Femur (tissue), 1 donor: Measurements from ENCODE around the gene LTBP1.
"Not testable (repeated sequence)": the region's sequence is repeated elsewhere in the genome, so short reads cannot be mapped to it uniquely, and the experiment has no call there.

ENCODE experiments used
- DNase-seq: peaks from one replicate; pipeline ENCODE4 v3.0.0-alpha.2; 2017

LTBP1 gene

DNA sequence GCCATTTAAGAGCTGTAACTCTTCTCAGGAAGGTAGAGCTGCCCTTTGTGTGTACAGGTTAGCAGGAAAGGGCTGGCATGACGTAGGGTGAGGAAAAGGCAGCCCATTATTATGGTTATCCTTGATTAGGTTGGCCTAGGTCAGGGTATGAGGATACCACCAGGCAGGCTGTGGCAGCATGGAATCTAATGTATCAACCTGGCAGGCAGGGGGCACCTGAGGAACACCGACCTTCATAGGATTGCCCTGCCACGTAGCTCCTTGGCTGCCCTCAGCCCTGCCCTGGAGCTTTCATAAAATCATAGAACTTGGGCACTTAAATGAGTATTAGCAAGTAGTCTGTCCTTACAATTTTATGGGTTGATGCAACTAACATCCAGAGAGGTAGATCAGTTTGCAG lies 261.6 kb downstream of the LTBP1 start:
- DNase-seq, result no peak

DNA sequence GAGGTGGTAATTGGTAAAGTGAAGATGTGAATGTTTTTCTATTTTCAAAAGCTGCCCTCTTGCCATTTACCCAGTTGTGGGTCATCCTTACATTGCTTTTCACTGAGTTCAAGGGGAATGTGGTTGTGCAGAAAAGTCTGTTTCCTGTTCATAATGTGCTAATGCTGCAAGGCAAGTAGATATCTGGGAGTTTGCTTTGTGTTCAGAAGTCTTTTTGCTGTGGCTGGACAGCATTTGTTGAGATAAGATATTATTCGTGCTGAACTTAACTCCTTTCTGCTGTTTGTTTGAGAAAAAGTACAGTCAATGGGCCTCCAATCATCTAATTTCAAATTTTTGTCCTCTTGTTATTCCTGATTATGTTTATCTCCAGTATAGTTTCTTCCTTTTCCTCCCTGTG lies 263.2 kb downstream of the LTBP1 start:
- no peak for DNase-seq

DNA sequence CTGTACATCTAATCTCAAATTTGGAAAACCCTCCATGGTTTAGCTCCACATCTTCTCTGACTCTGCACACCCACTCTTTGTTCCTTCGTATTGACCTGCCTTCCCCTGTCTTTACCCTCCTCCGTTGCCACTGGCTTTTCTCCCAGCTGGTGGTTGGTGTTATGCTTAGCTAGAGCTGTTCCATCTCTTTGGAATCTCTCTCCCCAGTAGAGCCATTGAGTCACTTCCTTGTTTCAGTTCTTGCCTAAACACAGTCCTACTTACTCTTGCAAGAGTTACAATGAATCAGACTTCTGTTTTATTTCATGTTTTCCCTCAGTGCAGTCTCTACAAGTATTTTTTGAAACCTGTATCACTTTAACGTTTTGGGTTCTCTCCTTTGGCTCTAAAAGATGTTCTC lies 263.9 kb downstream of the LTBP1 start:
- DNase-seq, result no peak

DNA sequence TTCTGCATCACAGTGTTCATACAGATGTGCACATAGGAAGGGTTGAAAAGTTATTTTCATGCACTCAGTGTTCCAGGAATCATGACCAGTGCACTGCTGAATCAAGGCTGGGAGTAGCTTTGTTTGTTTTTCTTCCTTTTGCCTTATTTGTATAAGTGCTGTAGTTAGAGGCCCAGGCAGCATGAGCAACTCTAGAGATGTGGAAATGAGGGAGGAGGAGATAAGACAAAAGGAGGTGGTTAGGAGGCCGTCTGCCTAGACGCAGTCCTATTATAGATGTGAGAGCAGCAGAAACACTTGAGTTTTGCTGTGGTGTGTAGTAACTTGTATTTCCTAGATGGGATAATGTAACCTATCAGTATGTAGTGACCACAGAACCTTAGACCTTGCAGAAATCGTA lies 265.4 kb downstream of the LTBP1 start:
- no peak for DNase-seq

DNA sequence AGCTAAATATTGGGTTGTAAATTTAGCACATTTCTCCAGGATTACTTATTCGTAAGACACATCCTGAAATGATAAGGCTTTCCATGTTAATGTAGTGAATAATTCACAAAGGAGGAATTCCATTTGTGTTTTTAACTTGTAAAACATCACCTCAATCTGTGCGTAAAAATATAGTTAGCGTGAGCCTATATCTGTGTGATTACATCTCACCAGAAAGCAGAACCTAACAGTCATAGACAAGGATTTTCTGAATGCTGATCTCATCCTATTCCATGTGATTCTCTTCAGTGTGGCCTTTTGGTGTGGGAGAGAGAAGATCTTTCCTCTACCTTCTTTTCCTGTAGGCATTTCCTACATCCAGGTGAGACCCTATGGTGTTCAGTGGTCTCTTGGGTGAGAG lies 266.5 kb downstream of the LTBP1 start:
- DNase-seq, result no peak

DNA sequence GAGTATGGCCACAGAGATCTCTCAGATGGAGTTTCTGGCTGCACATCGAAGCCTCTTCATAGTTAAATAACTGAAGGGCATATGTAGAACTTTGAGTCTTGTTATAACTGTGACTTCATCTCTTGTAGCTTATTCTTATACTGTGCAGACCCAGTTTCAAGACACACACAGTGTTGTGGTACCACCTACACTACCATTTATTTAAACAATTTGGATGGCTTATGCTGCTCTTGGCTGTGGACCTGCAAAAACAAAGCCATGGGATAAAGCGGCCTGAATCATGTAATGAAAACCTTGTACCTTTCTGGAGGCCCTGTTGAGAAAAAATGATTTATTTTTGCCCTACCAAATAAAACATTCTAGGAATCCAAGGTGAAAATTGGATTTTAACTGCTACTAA lies 266.9 kb downstream of the LTBP1 start:
- no peak for DNase-seq

DNA sequence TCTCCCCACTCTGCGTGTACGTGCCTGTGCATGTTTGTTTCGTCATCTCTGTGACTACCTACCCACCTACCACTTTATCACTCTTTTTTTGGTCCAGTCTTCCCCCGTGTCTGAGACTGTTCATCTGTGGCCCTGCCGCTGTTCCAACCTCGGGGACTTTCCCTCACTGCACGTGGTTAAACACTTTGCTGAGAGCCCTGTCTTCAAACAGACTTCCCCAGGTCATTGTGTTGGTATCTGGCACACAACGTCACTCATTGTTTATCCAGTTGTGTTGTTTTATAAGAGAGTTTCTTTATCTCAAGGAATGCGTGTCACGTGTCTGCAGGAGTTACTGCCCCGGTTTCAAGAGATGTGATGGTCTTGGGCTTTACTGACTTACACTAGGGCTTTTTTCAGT lies 267.7 kb downstream of the LTBP1 start:
- DNase-seq, result no peak

DNA sequence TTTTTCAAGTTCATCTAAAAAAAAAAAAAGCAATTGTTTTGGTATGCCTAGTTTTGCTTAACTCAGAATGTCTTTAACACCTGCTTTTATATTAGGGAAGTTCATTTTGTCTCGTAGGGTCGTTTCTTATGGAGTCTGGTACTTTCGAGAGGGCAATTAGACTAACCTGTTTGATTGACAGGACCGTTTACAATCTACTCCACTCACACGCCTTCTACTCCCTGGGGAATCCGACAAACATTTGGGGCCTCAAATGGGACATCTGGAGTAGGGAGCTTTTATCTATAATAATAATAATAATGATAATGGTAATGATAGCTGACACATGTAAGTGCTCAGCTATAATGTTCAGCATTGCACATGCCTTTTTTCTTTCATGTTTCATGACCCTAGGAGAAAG lies 268.1 kb downstream of the LTBP1 start:
- no peak for DNase-seq

DNA sequence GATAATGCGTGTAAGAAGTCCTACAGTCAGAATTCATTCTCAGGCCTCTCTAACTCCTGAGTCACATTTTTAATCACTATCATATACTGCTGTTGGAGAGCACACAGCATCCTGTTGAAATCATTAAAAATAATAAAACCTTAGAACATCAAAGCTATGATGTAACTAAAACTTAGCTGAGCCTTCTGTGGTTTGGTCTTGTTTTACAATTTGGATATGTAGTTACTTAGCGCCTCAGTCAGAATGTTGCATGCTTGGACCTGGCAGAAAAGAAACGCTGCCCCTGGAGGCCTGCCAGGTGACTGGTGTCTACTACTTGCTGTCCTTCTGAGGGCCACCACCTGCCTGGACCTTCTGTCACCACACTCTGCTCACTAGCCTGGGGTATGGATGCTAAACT lies 268.5 kb downstream of the LTBP1 start:
- DNase-seq, result no peak

DNA sequence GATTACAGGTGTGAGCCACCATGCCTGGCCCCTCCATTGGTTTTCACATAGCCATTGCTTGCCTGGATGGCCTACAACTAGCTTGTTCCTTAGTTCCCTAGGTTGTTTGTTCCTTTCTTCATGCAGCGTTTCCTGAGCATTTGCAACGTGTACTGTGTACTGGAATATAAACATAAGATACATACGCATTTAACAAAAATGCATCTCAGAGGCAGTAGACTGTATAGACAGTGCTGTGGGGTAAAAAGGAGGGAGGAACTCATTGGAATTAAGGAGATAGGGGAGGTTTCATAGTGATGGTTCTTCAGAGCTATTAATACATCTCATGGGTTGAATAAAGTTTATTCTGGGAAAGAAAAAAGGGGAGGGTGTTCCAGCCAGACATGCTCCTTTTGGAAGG lies 269.2 kb downstream of the LTBP1 start:
- no peak for DNase-seq

DNA sequence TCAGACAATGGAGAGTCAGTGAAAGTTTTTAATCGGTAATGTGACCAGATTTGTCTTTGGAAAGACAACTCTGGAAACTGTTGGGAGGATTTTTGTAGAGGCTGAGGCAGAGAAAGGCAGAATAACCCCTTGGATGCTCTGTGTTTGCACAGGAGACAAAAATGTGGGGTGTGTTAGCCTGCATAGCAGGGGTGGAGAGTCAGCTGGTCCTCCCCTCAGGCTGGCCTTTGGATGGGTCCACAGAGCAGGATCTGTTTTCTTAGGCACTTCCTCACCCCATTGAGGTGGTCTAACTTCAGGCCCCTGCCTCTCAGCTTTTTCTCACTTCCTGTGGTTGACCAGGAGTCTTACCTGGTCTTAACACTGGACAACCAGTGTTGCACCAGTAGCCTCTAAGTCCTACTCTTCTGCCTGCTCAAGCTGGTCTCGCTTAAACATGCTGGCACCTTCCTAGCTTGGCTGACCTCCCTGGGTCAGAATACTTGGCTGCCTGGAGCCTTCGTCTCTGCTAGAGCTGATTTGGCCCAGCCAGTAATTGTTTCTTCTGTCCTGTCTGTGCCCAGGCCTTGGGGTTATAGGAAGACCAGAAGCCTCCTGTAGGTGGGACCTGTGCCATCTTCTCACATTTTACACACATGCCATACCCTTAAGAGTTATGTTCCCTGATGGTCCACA lies 269.9 kb downstream of the LTBP1 start:
- DNase-seq, result no peak

DNA sequence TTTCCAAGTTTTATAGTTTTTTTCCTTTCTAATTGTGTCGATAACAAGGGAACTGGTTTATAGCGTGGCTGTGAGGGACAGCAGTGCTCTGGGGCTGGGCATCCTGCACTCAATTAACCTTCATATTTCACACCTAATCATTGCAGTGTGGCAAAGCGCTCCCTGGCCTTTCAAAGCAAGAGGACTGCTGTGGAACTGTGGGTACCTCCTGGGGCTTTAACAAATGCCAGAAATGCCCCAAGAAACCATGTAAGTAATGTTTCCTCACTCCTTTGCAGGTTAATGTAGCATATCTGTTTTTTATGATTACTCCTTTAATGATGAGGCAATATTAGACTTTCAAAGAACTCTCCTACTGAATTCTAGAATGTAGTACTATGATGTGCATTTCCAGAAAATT lies 270.7 kb downstream of the LTBP1 start:
- no peak for DNase-seq

DNA sequence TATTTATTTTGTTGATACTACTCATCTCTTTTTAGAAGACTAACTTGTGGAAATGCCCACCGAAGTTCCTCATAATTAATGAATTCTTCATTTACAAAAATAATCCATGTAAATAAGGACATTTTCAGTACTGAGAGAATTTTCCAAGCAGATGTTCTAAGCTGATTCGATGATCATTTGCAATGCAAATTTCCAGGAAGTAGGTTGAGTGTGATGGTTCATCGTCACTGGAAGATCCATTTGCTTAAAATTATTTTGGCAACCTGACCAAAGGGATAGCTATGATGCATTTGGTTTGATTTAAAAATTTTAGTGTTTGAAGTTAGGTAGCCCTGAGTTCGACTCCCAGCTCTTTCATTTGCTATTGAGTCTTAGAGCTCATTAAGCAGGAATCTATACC lies 272.4 kb downstream of the LTBP1 start:
- no peak for DNase-seq

DNA sequence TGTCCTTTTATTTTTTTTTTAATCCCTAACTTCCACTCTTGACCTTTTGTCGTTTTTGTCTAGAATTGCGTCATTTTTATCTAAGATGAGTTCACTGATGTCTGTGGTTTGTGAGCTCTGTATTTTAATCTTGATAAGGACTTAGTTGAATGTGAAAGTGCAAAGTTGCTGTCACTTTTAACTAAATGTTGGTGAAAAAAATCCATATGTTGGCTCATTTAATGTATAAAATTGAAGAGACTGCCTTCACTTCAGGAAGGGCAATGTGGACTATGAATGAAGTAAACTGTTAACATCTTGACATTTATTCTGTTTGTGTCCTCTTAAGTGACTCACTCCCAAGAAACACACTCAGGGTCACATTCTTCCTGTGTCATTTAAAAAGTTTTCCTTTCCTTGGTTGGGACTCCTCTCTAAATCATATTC lies 273.1 kb downstream of the LTBP1 start:
- DNase-seq, result no peak

DNA sequence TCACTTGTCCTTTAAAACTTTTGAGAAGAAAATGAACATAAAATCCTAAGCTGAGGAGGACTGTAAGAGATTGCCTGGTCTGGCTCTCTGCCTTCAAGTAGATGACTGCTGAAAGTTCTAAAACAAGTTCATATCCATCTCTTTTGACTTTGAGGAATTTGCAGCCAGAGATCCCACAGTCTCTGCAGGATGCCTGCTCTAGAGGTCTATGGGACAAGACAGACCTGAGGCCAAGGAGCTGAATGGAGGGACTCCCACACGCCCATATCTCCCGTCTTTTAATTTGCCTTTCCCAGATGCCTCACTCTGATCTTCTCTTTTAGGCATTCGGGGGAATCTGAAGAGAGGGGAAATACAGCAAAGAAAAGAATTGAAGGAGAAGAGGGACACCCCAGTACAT lies 273.8 kb downstream of the LTBP1 start:
- no peak for DNase-seq

DNA sequence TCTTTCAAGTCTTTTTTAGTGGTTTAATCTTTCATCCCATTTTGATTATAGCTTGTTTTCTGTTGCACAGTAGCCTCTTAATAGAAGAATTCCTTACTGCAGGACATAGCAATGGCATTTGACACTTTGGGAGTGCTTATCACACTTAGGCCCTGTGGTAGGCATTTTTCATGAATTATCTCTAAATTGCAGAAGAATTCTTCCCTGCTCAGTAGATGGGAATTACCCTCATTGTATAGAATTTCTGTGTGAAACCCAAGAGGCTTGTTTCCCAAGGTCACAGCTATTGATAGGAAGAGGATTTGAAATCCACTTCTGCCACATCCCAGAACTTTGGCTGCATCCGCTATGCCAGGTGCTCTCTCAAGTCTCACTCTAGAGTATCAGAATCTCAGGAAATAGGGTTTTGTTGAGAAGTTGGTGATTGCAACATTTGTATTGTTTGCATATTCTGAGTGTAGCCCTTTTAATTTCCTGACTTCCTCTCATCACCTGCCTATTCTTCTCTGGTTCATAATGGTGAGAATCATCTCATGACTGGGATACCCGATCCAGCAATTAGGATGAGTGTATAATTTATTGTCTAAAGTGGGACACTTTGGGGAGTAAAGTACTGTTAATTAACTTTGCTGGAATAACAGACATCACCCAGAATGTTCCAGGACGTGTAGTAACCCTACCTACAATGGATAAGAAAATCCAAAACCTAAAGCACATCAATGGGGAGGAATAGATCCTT lies 274.5 kb downstream of the LTBP1 start:
- DNase-seq, result no peak

DNA sequence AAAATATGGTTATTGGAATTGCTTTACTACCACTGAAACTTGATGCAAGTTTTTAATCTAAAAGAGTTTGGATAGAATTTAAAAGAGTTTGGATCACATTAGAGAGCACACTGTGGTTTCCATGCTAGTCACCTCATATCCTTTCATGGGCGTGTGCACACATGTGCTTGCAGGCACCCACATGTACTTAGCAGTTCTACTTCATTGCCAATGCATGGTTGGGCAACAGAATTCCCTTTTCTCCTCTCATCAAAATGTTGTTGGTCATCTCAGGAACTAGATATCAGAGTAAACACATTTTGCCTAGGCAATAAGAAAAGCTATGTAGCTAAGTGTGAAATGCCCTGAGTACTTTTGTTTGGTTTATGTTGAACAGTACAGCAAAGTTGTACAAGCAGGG lies 275.6 kb downstream of the LTBP1 start:
- DNase-seq, result no peak

DNA sequence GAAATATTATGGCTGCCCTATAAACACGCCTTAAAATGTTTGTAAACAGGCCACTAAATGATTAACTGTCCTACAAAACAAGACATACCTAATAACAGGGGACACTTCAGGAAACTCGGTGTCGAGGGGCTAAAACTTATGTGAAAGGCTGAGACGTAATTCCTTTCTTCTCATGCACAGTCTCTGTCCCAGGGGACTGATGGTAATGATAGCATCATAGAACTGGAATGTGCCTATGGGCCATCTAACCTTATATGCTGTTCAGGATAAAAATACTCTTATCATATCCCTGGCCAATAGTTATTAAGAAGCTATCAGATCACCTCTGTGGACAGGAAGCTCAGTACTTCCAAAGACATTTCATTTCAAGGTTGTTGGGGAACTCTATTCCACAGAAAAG lies 277.1 kb downstream of the LTBP1 start:
- no peak for DNase-seq

DNA sequence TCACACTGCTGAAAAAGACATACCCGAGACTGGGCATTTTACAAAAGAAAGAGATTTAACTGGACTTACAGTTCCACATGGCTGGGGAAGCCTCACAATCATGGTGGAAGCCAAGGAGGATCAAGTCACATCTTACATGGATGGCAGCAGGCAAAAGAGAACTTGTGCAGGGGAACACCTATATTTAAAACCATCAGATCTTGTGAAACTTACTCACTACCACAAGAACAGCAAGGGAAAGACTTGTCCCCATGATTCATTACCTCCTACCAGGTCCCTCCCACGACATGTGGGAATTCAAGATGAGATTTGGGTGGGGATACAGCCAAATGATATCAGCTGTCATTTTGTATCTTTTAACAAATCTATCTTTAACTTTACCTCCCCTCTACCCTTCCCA lies 278.6 kb downstream of the LTBP1 start:
- no peak for DNase-seq

DNA sequence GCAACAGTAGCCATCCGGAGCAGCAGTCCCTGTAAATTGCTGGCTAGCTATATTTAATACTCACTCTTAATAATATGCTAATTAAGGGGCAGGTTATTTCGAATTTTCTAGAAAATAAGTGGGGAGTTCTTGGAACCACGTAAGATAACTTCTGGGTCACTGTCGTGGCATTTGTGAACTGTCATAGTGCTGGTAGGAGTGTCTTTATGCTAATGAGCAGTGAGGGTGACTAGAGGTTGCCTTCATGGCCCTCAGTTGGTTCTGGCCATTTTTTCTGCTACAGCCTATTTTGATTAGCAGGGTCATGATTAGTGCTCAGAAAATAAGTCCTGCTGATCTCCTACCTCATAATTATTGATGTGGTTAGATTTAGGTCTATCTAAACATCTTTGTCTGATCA lies 279.8 kb downstream of the LTBP1 start:
- no peak for DNase-seq

DNA sequence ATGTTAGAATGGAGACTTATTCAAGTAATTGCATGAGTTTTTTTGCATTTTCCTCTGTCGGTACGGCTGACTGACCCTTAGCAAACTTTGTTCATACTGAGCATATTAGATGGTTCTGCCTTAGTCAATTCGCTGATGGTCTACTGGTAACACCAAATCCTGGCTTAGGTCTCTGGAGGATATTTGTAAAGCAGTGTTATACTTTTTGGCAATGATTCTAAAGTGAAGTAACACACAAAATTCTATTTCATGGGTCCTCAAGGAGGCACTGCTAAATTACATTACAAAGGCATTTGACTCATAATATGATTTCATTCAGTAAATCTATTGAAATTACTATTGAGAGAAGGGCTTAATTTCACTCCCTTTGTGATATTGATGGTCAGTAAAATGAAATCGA lies 282.9 kb downstream of the LTBP1 start:
- DNase-seq, result no peak

DNA sequence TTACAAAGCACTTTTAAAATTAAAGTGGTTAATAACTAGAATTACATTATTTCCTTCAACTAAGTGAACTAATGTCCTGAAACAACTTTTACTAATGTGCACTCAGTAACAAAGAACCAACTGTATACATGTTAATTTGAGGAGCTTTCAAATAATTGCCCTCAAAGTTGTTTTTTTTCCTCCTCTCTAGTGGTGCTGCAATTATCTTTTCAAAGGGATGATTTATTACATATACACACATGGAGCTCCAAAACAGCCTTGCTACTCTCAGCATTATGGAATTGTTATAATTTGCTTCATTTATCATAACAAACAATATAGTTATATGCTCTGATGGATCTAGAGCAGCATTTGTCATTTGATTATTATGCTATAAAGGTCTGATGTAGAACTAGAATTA lies 283.4 kb downstream of the LTBP1 start:
- DNase-seq, result no peak

DNA sequence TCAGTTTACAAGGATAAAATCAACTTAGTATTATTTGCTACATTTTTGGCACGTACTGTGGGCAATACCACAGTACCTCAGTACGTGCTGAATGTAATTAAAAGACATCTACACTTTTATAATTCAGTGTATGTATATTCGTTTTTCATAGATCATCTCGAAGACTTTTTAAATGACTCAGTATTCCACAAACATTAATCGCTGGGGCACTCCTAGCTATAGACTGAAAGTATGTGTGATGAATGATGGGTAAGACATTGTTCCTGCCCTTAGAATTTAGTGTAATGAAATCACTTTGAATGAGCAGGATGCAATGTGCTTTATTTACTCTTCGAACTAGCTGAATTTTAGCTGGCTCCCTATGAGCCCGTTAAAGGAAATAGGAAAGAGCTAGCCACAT lies 284.1 kb downstream of the LTBP1 start:
- DNase-seq, result no peak

DNA sequence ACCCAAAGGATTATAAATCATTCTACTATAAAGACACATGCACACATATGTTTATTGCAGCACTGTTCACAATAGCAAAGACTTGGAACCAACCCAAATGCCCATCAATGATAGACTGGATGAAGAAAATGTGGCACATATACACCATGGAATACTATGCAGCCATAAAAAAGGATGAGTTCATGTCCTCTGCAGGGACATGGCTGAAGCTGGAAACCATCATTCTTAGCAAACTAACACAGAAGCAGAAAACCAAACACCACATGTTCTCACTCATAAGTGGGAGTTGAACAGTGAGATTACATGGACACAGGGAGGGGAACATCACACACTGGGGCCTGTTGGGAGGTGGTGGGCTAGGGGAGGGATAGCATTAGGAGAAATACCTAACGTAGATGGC lies 288.8 kb downstream of the LTBP1 start:
- not testable (repeated sequence) for DNase-seq
